ENCODE data around the gene ACKR3.

ACKR3 gene

GRCh38 chr2:236569573-236569973, at the start of gene ACKR3:
Gene ACKR3 (plus strand): TSS chr2:236569825. CDS start chr2:236580466, 10,641 bp downstream.
- DNase-seq (ENCODE audit: low spot score), result peak; percentile 62

- no peak for DNase-seq (ENCODE audit: low spot score)
Measured at GRCh38 chr2:236521556-236521955, 48.1 kb upstream of the ACKR3 start.

GRCh38 chr2:236523249-236523648, 46.4 kb upstream of the ACKR3 start:
- DNase-seq (ENCODE audit: low spot score), result no peak

GRCh38 chr2:236525411-236525997, 44.1 kb upstream of the ACKR3 start:
- DNase-seq (ENCODE audit: low spot score), result no peak

GRCh38 chr2:236526455-236527158, 43.0 kb upstream of the ACKR3 start:
- no peak for DNase-seq (ENCODE audit: low spot score)

GRCh38 chr2:236527159-236527630, 42.4 kb upstream of the ACKR3 start:
- no peak for DNase-seq (ENCODE audit: low spot score)

GRCh38 chr2:236529606-236530005, 40.0 kb upstream of the ACKR3 start:
- no peak for DNase-seq (ENCODE audit: low spot score)

GRCh38 chr2:236530512-236530911, 39.1 kb upstream of the ACKR3 start:
- DNase-seq (ENCODE audit: low spot score), result no peak

GRCh38 chr2:236531195-236531594, 38.4 kb upstream of the ACKR3 start:
- DNase-seq (ENCODE audit: low spot score), result no peak

GRCh38 chr2:236531996-236532395, 37.6 kb upstream of the ACKR3 start:
- no peak for DNase-seq (ENCODE audit: low spot score)

GRCh38 chr2:236533343-236533742, 36.3 kb upstream of the ACKR3 start:
- no peak for DNase-seq (ENCODE audit: low spot score)

GRCh38 chr2:236535024-236535423, 34.6 kb upstream of the ACKR3 start:
- no peak for DNase-seq (ENCODE audit: low spot score)

- DNase-seq (ENCODE audit: low spot score), result no peak
Measured at GRCh38 chr2:236536727-236537398, 32.8 kb upstream of the ACKR3 start.

- no peak for DNase-seq (ENCODE audit: low spot score)
Measured at GRCh38 chr2:236538242-236538641, 31.4 kb upstream of the ACKR3 start.

- no peak for DNase-seq (ENCODE audit: low spot score)
Measured at GRCh38 chr2:236541008-236541562, 28.5 kb upstream of the ACKR3 start.

- no peak for DNase-seq (ENCODE audit: low spot score)
Measured at GRCh38 chr2:236544362-236544761, 25.3 kb upstream of the ACKR3 start.

GRCh38 chr2:236545248-236545658, 24.4 kb upstream of the ACKR3 start:
- DNase-seq (ENCODE audit: low spot score), result no peak

- DNase-seq (ENCODE audit: low spot score), result no peak
Measured at GRCh38 chr2:236545814-236546480, 23.7 kb upstream of the ACKR3 start.

GRCh38 chr2:236546561-236547002, 23.0 kb upstream of the ACKR3 start:
- no peak for DNase-seq (ENCODE audit: low spot score)

- no peak for DNase-seq (ENCODE audit: low spot score)
Measured at GRCh38 chr2:236547725-236548124, 21.9 kb upstream of the ACKR3 start.

- no peak for DNase-seq (ENCODE audit: low spot score)
Measured at GRCh38 chr2:236548179-236548921, 21.3 kb upstream of the ACKR3 start.

All from iPS-NIHi11 (cell line).